GM12878 (cell line): ENCODE measurements around the gene PRR18. TPM values are rescaled to one million over a fixed set of nuclear protein-coding genes. Genes with fewer than 3 reads are reported as not detected.

Experiments
- ASH2L ChIP-seq: fragments of 300-600, 200-600 bp; sonication (generic); IDR thresholded peaks from 2 replicates; pipeline ENCODE4 v1.6.1; 2017; ENCODE audit warnings: low read depth, mild to moderate bottlenecking, borderline replicate concordance
- BCL11A ChIP-seq: IDR thresholded peaks from 2 replicates; pipeline ENCODE4 v1.6.1; 2011; ENCODE audit warnings: low read depth, low read length
- HDAC6 ChIP-seq: fragments of 200-600 bp; sonication (generic); IDR thresholded peaks from one replicate; pipeline ENCODE4 v1.8.0; 2017; ENCODE audit warnings: antibody characterized with exemption; ENCODE audit not compliant: unreplicated experiment
- MXI1 ChIP-seq: fragments of 150-350 bp; IDR thresholded peaks from 2 replicates; pipeline ENCODE4 v1.6.1; 2011; ENCODE audit warnings: low read depth, mild to moderate bottlenecking, inconsistent platforms, low read length, improper control_type of control experiment
- NFXL1 ChIP-seq: fragments of 450-650 bp; IDR thresholded peaks from 2 replicates; pipeline ENCODE4 v1.6.1; 2017; ENCODE audit warnings: antibody characterized with exemption, mild to moderate bottlenecking, borderline replicate concordance
- NFYA ChIP-seq: IDR thresholded peaks from 2 replicates; pipeline ENCODE4 v1.6.1; 2011; ENCODE audit warnings: low read depth, mild to moderate bottlenecking, low read length, improper control_type of control experiment, borderline replicate concordance
- NR2C2 ChIP-seq: IDR thresholded peaks from 2 replicates; pipeline ENCODE4 v1.6.1; 2011; ENCODE audit warnings: borderline replicate concordance, low read depth; ENCODE audit not compliant: control insufficient read depth, insufficient read length
- RAD51 ChIP-seq: fragments of 450-650 bp; IDR thresholded peaks from 2 replicates; pipeline ENCODE4 v1.6.1; 2016; ENCODE audit warnings: moderate library complexity, mild to moderate bottlenecking, inconsistent platforms
- SUZ12 ChIP-seq: fragments of 200-600 bp; sonication (generic); IDR thresholded peaks from one replicate; pipeline ENCODE4 v1.6.1; 2018; ENCODE audit warnings: antibody characterized with exemption, mild to moderate bottlenecking; ENCODE audit not compliant: unreplicated experiment
- TARDBP ChIP-seq: IDR thresholded peaks from 2 replicates; pipeline ENCODE4 v1.6.1; 2016; ENCODE audit warnings: borderline replicate concordance
- WRNIP1 ChIP-seq: IDR thresholded peaks from 2 replicates; pipeline ENCODE4 v1.6.1; 2011; ENCODE audit warnings: low read depth, low read length, improper control_type of control experiment, borderline replicate concordance
- ZNF217 ChIP-seq: fragments of 450-650 bp; IDR thresholded peaks from 2 replicates; pipeline ENCODE4 v1.6.1; 2017; ENCODE audit warnings: antibody characterized with exemption, mild to moderate bottlenecking
- polyA plus RNA-seq, 11 experiments: library from polyadenylated mRNA; depleted of rRNA in 4 of 11; unstranded in 6 of 11; stranded (reverse) in 5 of 11; fragments of >200 nt; fragmentation: Nextera tagmentation in 4 of 11; fragmentation: Illumina TruSeq in 1 of 11; extraction: Ambion mirVana in 4 of 11; extraction: Trizol in 1 of 11; gene quantifications; 1 replicate in 1 of 11; 2 replicates in 10 of 11; pipeline versions ENCODE4 v1.2.1 to v1.2.3, GENCODE V29; 2011 to 2016; ENCODE audit warnings: inconsistent platforms in 2 of 11, missing spikeins in 2 of 11, low read depth in 1 of 11
- total RNA-seq, 4 experiments: library from RNA; depleted of rRNA in 3 of 4; stranded (reverse); fragments of >200 nt in 3 of 4; fragmentation: Illumina TruSeq in 1 of 4; extraction: Trizol in 1 of 4; gene quantifications; 2 replicates each; pipeline versions ENCODE4 v1.2.1 to v1.2.3, GENCODE V29; 2013 to 2021
- TF ChIP-seq, protein P1 (sequence below): fragments of 450-650 bp; IDR thresholded peaks from 2 replicates; pipeline ENCODE4 v1.6.1; 2018; ENCODE audit warnings: borderline replicate concordance, mild to moderate bottlenecking; ENCODE audit not compliant: partially characterized antibody
- TF ChIP-seq, protein P2 (sequence below): fragments of 450-650 bp; IDR thresholded peaks from 2 replicates; pipeline ENCODE4 v1.6.1; 2017; ENCODE audit warnings: mild to moderate bottlenecking, low read depth, inconsistent platforms; ENCODE audit not compliant: poor library complexity, severe bottlenecking
- TF ChIP-seq, protein P3 (sequence below): fragments of 450-650 bp; IDR thresholded peaks from 2 replicates; pipeline ENCODE4 v1.6.1; 2017; ENCODE audit warnings: borderline replicate concordance
- TF ChIP-seq, protein P4 (sequence below): fragments of 450-650 bp; IDR thresholded peaks from 2 replicates; pipeline ENCODE4 v1.6.1; 2014; ENCODE audit warnings: mild to moderate bottlenecking
- TF ChIP-seq, protein P5 (sequence below): IDR thresholded peaks from 2 replicates; pipeline ENCODE4 v1.6.1; 2011; ENCODE audit warnings: low read depth, mild to moderate bottlenecking, low read length, moderate library complexity, borderline replicate concordance; ENCODE audit errors: extremely low read depth
- TF ChIP-seq, protein P6 (sequence below): IDR thresholded peaks from 2 replicates; pipeline ENCODE4 v1.6.1; 2011; ENCODE audit warnings: borderline replicate concordance, low read depth, mild to moderate bottlenecking, moderate library complexity, low read length; ENCODE audit not compliant: insufficient read depth, poor library complexity, severe bottlenecking

The PRR18 gene
- total and polyA plus RNA-seq, 10 of the 15 experiments (the other 5 are each of a cell fraction or from before 2014, with no cell fraction given), result 0.13 to 8.2 (median 1.6) TPM

DNA sequence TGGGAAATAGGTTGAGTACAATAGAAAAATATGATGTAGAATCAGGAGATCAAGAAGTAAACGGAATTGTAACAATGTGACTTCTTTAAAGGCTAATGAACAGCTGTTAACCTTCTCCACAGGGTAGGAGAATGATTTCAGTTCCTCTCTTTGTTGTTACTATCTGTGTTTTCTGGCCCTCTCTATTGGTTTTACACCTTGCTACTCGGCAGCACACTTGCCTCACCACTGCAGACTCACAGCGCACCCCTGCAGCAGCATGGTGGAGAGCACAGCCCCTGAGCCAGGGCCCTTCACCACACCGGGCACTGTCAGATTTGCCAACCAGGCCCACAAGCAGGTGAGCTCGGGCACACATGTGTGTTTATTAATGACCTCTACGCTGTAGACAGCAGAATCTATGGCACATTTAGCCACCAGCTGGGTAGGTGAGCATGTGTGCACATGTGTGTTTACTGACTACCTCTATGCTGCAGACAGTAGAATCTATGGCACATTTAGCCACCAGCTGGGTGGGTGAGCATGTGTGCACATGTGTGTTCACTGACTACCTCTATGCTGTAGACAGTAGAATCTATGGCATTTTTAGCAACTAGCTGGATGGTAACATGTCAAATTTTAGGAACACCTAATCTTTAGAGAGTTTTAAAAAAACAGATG lies 17.3 kb upstream of the PRR18 start (continued):
- TF ChIP-seq, protein P1, sequence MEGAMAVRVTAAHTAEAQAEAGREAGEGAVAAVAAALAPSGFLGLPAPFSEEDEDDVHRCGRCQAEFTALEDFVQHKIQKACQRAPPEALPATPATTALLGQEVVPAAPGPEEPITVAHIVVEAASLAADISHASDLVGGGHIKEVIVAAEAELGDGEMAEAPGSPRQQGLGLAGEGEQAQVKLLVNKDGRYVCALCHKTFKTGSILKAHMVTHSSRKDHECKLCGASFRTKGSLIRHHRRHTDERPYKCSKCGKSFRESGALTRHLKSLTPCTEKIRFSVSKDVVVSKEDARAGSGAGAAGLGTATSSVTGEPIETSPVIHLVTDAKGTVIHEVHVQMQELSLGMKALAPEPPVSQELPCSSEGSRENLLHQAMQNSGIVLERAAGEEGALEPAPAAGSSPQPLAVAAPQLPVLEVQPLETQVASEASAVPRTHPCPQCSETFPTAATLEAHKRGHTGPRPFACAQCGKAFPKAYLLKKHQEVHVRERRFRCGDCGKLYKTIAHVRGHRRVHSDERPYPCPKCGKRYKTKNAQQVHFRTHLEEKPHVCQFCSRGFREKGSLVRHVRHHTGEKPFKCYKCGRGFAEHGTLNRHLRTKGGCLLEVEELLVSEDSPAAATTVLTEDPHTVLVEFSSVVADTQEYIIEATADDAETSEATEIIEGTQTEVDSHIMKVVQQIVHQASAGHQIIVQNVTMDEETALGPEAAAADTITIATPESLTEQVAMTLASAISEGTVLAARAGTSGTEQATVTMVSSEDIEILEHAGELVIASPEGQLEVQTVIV, result no peak
- TF ChIP-seq BCL11A (0 out of 2 replicates have a peak, but pooled peaks have one; percentile 39), SUZ12 (no peak), RAD51 (no peak), TARDBP (no peak), MXI1 (peak; percentile 87), WRNIP1 (no peak), HDAC6 (no peak), ASH2L (no peak), NR2C2 (no peak), NFXL1 (no peak), NFYA (no peak), ZNF217 (no peak)
- TF ChIP-seq, protein P2, sequence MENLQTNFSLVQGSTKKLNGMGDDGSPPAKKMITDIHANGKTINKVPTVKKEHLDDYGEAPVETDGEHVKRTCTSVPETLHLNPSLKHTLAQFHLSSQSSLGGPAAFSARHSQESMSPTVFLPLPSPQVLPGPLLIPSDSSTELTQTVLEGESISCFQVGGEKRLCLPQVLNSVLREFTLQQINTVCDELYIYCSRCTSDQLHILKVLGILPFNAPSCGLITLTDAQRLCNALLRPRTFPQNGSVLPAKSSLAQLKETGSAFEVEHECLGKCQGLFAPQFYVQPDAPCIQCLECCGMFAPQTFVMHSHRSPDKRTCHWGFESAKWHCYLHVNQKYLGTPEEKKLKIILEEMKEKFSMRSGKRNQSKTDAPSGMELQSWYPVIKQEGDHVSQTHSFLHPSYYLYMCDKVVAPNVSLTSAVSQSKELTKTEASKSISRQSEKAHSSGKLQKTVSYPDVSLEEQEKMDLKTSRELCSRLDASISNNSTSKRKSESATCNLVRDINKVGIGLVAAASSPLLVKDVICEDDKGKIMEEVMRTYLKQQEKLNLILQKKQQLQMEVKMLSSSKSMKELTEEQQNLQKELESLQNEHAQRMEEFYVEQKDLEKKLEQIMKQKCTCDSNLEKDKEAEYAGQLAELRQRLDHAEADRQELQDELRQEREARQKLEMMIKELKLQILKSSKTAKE, result no peak
- TF ChIP-seq, protein P3, sequence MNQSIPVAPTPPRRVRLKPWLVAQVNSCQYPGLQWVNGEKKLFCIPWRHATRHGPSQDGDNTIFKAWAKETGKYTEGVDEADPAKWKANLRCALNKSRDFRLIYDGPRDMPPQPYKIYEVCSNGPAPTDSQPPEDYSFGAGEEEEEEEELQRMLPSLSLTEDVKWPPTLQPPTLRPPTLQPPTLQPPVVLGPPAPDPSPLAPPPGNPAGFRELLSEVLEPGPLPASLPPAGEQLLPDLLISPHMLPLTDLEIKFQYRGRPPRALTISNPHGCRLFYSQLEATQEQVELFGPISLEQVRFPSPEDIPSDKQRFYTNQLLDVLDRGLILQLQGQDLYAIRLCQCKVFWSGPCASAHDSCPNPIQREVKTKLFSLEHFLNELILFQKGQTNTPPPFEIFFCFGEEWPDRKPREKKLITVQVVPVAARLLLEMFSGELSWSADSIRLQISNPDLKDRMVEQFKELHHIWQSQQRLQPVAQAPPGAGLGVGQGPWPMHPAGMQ, result no peak
- TF ChIP-seq, protein P4, sequence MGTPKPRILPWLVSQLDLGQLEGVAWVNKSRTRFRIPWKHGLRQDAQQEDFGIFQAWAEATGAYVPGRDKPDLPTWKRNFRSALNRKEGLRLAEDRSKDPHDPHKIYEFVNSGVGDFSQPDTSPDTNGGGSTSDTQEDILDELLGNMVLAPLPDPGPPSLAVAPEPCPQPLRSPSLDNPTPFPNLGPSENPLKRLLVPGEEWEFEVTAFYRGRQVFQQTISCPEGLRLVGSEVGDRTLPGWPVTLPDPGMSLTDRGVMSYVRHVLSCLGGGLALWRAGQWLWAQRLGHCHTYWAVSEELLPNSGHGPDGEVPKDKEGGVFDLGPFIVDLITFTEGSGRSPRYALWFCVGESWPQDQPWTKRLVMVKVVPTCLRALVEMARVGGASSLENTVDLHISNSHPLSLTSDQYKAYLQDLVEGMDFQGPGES, result no peak
- TF ChIP-seq, protein P5, sequence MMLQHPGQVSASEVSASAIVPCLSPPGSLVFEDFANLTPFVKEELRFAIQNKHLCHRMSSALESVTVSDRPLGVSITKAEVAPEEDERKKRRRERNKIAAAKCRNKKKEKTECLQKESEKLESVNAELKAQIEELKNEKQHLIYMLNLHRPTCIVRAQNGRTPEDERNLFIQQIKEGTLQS, result no peak
- TF ChIP-seq, protein P6, sequence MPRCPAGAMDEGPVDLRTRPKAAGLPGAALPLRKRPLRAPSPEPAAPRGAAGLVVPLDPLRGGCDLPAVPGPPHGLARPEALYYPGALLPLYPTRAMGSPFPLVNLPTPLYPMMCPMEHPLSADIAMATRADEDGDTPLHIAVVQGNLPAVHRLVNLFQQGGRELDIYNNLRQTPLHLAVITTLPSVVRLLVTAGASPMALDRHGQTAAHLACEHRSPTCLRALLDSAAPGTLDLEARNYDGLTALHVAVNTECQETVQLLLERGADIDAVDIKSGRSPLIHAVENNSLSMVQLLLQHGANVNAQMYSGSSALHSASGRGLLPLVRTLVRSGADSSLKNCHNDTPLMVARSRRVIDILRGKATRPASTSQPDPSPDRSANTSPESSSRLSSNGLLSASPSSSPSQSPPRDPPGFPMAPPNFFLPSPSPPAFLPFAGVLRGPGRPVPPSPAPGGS, result peak; percentile 6
